ENCODE results near the gene CTXN1. TPM values are rescaled to one million over a fixed set of nuclear protein-coding genes. Genes with fewer than 3 reads are reported as not detected.

Gene CTXN1
- total RNA-seq, 1 experiment from 2014 or later: 8.6 TPM

- DNase-seq (ENCODE audit: low spot score): peak; percentile 36
Observed at GRCh38 chr19:7877249-7877836, 48.6 kb downstream of the CTXN1 start.

- no peak for DNase-seq (ENCODE audit: low spot score)
Observed at GRCh38 chr19:7874897-7875273, 51.0 kb downstream of the CTXN1 start.

Other genes starting within 250 kb of the CTXN1 start
- gene MCEMP1, start 249.0 kb downstream of the CTXN1 start, total RNA-seq (2014; rRNA removed; shearing (Covaris generic)): not detected in 2 replicates
- 112 and 113 TPM in 2 replicates for gene TRAPPC5, start 245.3 kb downstream of the CTXN1 start, total RNA-seq (2014; rRNA removed; shearing (Covaris generic))
- not detected in 2 replicates for gene FCER2, start 224.0 kb downstream of the CTXN1 start, total RNA-seq (2014; rRNA removed; shearing (Covaris generic))
- gene CLEC4G, start 194.0 kb downstream of the CTXN1 start, total RNA-seq (2014; rRNA removed; shearing (Covaris generic)): not detected in 2 replicates
- gene CD209, start 178.6 kb downstream of the CTXN1 start, total RNA-seq (2014; rRNA removed; shearing (Covaris generic)): not detected in 2 replicates
- not detected in 2 replicates for gene CLEC4M, start 162.9 kb downstream of the CTXN1 start, total RNA-seq (2014; rRNA removed; shearing (Covaris generic))
- gene EVI5L, start 95.9 kb downstream of the CTXN1 start, total RNA-seq (2014; rRNA removed; shearing (Covaris generic)): 4.0 and 4.4 TPM in 2 replicates
- 0.31 and 1.6 TPM in 2 replicates for gene PRR36, start 51.7 kb downstream of the CTXN1 start, total RNA-seq (2014; rRNA removed; shearing (Covaris generic))
- 16.6 and 19.8 TPM in 2 replicates for gene LRRC8E, start 37.6 kb downstream of the CTXN1 start, total RNA-seq (2014; rRNA removed; shearing (Covaris generic))
- 28.8 and 30.8 TPM in 2 replicates for gene MAP2K7, start 22.3 kb downstream of the CTXN1 start, total RNA-seq (2014; rRNA removed; shearing (Covaris generic))
- gene TGFBR3L, start 11.3 kb downstream of the CTXN1 start, total RNA-seq (2014; rRNA removed; shearing (Covaris generic)): not detected in 2 replicates
- 17.1 and 18.0 TPM in 2 replicates for gene SNAPC2, start 5.8 kb downstream of the CTXN1 start, total RNA-seq (2014; rRNA removed; shearing (Covaris generic))
- 55.5 and 71.6 TPM in 2 replicates for gene TIMM44, start 17.5 kb upstream of the CTXN1 start, total RNA-seq (2014; rRNA removed; shearing (Covaris generic))
- gene ELAVL1, start 79.5 kb upstream of the CTXN1 start, total RNA-seq (2014; rRNA removed; shearing (Covaris generic)): 42.3 and 50.8 TPM in 2 replicates
- not detected in 2 replicates for gene CCL25, start 126.6 kb upstream of the CTXN1 start, total RNA-seq (2014; rRNA removed; shearing (Covaris generic))
- not detected in 2 replicates for gene FBN3, start 223.5 kb upstream of the CTXN1 start, total RNA-seq (2014; rRNA removed; shearing (Covaris generic))